Measurements from ENCODE around the gene NLRP12.

DNA sequence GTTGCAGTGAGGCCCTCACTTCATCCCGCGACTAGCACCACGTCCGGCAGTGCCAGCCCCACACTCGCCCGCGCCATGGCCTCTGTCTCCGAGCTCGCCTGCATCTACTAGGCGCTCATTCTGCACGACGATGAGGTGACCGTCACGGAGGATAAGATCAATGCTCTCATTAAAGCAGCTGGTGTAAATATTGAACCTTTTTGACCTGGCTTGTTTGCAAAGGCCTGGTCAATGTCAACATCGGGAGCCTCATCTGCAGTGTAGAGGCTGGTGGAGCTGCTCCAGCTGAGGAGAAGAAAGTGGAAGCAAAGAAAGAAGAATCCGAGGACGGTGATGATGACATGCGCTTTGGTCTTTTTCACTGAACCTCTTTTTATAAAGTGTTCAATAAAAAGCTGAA is 48.6 kb downstream of the NLRP12 start:
- TF ChIP-seq POLR2A (IDR thresholded peaks at IDR 0.05; ENCODE audit: low read length) (no peak), GATA1 (IDR thresholded peaks at IDR 0.05; ENCODE audit: low read depth, low read length) (no peak)

All from erythroblast (primary cell).